GM23338 (cell line): Measurements from ENCODE around the gene ANKRD44. TPM values are rescaled to one million over a fixed set of nuclear protein-coding genes. Genes with fewer than 3 reads are reported as not detected.

Source experiments
- ATAC-seq: fragments of 200-7000 bp; cut with Tn5 transposase; 3 replicates; pipeline ENCODE4 v1.9.1; 2020
- DNase-seq: peaks from one replicate; pipeline ENCODE4 v3.0.0-alpha.2; 2015; ENCODE audit warnings: low spot score
- H2AFZ ChIP-seq: fragments of 200-600 bp; sonication (generic); 2 replicates; pipeline ENCODE4 v1.8.0; 2016; ENCODE audit warnings: antibody characterized with exemption, mild to moderate bottlenecking, moderate library complexity
- H3F3A ChIP-seq: fragments of 200-600 bp; sonication (generic); replicated peaks from 2 replicates; pipeline ENCODE4 v1.8.0; 2017; ENCODE audit warnings: antibody characterized with exemption, mixed run types, low read depth
- H3K27ac ChIP-seq: fragments of 200-600 bp; sonication (generic); 2 replicates; pipeline ENCODE4 v1.6.1; 2016; ENCODE audit warnings: low read depth
- H3K27me3 ChIP-seq: fragments of 200-600 bp; sonication (generic); 2 replicates; pipeline ENCODE4 v1.8.0; 2016; ENCODE audit warnings: mild to moderate bottlenecking, mixed run types, moderate library complexity; ENCODE audit not compliant: insufficient read depth
- H3K36me3 ChIP-seq: fragments of 200-600 bp; sonication (generic); 2 replicates; pipeline ENCODE4 v1.8.0; 2016; ENCODE audit warnings: mild to moderate bottlenecking; ENCODE audit not compliant: insufficient read depth
- H3K4me1 ChIP-seq: fragments of 200-600 bp; sonication (generic); 2 replicates; pipeline ENCODE4 v1.8.0; 2016; ENCODE audit warnings: mild to moderate bottlenecking, moderate library complexity; ENCODE audit not compliant: insufficient read depth
- H3K4me2 ChIP-seq: fragments of 200-600 bp; sonication (generic); 2 replicates; pipeline ENCODE4 v1.7.1; 2017; ENCODE audit warnings: mixed run types
- H3K4me3 ChIP-seq: fragments of 200-600 bp; sonication (generic); 2 replicates; pipeline ENCODE4 v1.6.1; 2016; ENCODE audit warnings: mixed run types
- H3K79me2 ChIP-seq: fragments of 200-600 bp; sonication (generic); replicated peaks from 2 replicates; pipeline ENCODE4 v1.8.0; 2017; ENCODE audit warnings: mild to moderate bottlenecking; ENCODE audit not compliant: insufficient read depth
- H3K9me2 ChIP-seq: fragments of 200-600 bp; sonication (generic); 2 replicates; pipeline ENCODE4 v1.8.0; 2017; ENCODE audit not compliant: insufficient read depth
- H4K20me1 ChIP-seq: fragments of 200-600 bp; sonication (generic); replicated peaks from 2 replicates; pipeline ENCODE4 v1.8.0; 2017; ENCODE audit warnings: mild to moderate bottlenecking; ENCODE audit not compliant: insufficient read depth
- H3K27ac Mint-ChIP-seq: 2 replicates; pipeline ENCODE4 v1.8.0; 2020; ENCODE audit warnings: inconsistent platforms, mild to moderate bottlenecking, moderate library complexity, mixed read lengths
- H3K27me3 Mint-ChIP-seq: 3 replicates; pipeline ENCODE4 v1.8.0; 2022; ENCODE audit warnings: low read depth, mild to moderate bottlenecking, moderate library complexity, mixed read lengths, inconsistent platforms; ENCODE audit not compliant: insufficient read depth, poor library complexity
- H3K36me3 Mint-ChIP-seq: 3 replicates; pipeline ENCODE4 v1.8.0; 2021; ENCODE audit warnings: low read depth, mild to moderate bottlenecking, inconsistent platforms, moderate library complexity, mixed read lengths
- H3K4me1 Mint-ChIP-seq: 3 replicates; pipeline ENCODE4 v1.8.0; 2020; ENCODE audit warnings: mild to moderate bottlenecking, inconsistent platforms, mixed read lengths
- H3K4me3 Mint-ChIP-seq: 3 replicates; pipeline ENCODE4 v1.8.0; 2021; ENCODE audit warnings: moderate library complexity, mild to moderate bottlenecking, inconsistent platforms, mixed read lengths
- H3K9me3 Mint-ChIP-seq: 3 replicates; pipeline ENCODE4 v1.8.0; 2020; ENCODE audit warnings: moderate library complexity, mild to moderate bottlenecking, inconsistent platforms, mixed read lengths
- EZH2phosphoT487 ChIP-seq: fragments of 200-600 bp; sonication (generic); IDR thresholded peaks from one replicate; pipeline ENCODE4 v1.8.1; 2018; ENCODE audit warnings: antibody characterized with exemption; ENCODE audit not compliant: unreplicated experiment
- JUNB ChIP-seq: IDR thresholded peaks from one replicate; pipeline ENCODE4 v1.6.1; 2016; ENCODE audit warnings: antibody characterized with exemption; ENCODE audit not compliant: unreplicated experiment
- NANOG ChIP-seq: IDR thresholded peaks from 2 replicates; pipeline ENCODE4 v1.6.1; 2016; ENCODE audit warnings: antibody characterized with exemption, borderline replicate concordance
- POLR2AphosphoS5 ChIP-seq: IDR thresholded peaks from 2 replicates; pipeline ENCODE4 v1.6.1; 2016; ENCODE audit warnings: antibody characterized with exemption, low read depth
- STAT1 ChIP-seq: IDR thresholded peaks from one replicate; pipeline ENCODE4 v1.6.1; 2016; ENCODE audit warnings: antibody characterized with exemption; ENCODE audit not compliant: unreplicated experiment
- ZNF331 ChIP-seq: fragments of 250-450 bp; sonication (Bioruptor Pico); IDR thresholded peaks from 2 replicates; pipeline ENCODE4 v1.5.0; 2020; ENCODE audit warnings: low read depth, mild to moderate bottlenecking, moderate library complexity
- polyA plus RNA-seq: library from polyadenylated mRNA; unstranded; fragments of >200 nt; fragmentation: Nextera tagmentation; extraction: Ambion mirVana; gene quantifications from 2 replicates; pipeline ENCODE4 v1.2.1, GENCODE V29; 2016
- total RNA-seq: library from RNA; depleted of rRNA; stranded (reverse); fragments of >200 nt; shearing (Covaris generic); gene quantifications from 2 replicates; pipeline ENCODE4 v1.2.3, GENCODE V29; 2014
- TF ChIP-seq, protein P1 (sequence below): fragments of 250-450 bp; sonication (Bioruptor Pico); IDR thresholded peaks from 2 replicates; pipeline ENCODE4 v1.5.0; 2020; ENCODE audit warnings: mild to moderate bottlenecking, moderate library complexity
- TF ChIP-seq, protein P2 (sequence below), 2 experiments: fragments of 200-600 bp in 1 of 2; sonication (generic) in 1 of 2; conservative IDR thresholded peaks; 2 replicates each; pipeline versions ENCODE4 v1.5.1 to v1.6.1; 2016 to 2017; ENCODE audit warnings: antibody characterized with exemption in 2 of 2, low read depth in 2 of 2, mild to moderate bottlenecking in 2 of 2, moderate library complexity in 1 of 2
- TF ChIP-seq, protein P3 (sequence below): IDR thresholded peaks from one replicate; pipeline ENCODE4 v1.6.1; 2018; ENCODE audit warnings: antibody characterized with exemption; ENCODE audit not compliant: unreplicated experiment

The ANKRD44 gene
- total and polyA plus RNA-seq, 2 experiments from 2014 or later = 0.44 to 0.56 TPM

DNA sequence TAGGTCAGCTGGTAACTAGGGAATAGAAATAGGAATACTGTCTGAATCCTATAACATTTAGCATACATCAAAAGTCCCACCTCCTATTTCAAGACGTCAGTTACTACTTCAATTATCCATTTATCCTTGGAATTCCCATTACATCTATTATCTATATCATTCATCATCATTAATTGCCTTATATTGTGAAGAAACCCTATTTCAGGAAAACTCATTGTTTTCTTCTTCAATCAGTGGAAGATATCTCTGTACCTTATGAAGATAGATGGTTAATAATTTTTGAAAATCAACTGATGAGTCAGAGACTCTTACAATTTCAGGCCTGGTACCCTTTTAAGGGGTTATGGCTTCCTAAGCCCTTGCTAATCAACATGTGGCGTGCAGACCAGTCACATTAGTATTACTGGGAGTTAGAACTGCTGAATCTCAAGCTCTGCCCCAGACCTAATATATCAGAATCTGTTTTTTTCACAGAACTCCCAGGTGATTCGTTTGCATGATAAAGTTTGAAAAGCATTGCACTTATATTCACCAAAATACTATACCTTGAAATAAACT, 314.7 kb downstream of the ANKRD44 start (continued):
- TF ChIP-seq, protein P1, sequence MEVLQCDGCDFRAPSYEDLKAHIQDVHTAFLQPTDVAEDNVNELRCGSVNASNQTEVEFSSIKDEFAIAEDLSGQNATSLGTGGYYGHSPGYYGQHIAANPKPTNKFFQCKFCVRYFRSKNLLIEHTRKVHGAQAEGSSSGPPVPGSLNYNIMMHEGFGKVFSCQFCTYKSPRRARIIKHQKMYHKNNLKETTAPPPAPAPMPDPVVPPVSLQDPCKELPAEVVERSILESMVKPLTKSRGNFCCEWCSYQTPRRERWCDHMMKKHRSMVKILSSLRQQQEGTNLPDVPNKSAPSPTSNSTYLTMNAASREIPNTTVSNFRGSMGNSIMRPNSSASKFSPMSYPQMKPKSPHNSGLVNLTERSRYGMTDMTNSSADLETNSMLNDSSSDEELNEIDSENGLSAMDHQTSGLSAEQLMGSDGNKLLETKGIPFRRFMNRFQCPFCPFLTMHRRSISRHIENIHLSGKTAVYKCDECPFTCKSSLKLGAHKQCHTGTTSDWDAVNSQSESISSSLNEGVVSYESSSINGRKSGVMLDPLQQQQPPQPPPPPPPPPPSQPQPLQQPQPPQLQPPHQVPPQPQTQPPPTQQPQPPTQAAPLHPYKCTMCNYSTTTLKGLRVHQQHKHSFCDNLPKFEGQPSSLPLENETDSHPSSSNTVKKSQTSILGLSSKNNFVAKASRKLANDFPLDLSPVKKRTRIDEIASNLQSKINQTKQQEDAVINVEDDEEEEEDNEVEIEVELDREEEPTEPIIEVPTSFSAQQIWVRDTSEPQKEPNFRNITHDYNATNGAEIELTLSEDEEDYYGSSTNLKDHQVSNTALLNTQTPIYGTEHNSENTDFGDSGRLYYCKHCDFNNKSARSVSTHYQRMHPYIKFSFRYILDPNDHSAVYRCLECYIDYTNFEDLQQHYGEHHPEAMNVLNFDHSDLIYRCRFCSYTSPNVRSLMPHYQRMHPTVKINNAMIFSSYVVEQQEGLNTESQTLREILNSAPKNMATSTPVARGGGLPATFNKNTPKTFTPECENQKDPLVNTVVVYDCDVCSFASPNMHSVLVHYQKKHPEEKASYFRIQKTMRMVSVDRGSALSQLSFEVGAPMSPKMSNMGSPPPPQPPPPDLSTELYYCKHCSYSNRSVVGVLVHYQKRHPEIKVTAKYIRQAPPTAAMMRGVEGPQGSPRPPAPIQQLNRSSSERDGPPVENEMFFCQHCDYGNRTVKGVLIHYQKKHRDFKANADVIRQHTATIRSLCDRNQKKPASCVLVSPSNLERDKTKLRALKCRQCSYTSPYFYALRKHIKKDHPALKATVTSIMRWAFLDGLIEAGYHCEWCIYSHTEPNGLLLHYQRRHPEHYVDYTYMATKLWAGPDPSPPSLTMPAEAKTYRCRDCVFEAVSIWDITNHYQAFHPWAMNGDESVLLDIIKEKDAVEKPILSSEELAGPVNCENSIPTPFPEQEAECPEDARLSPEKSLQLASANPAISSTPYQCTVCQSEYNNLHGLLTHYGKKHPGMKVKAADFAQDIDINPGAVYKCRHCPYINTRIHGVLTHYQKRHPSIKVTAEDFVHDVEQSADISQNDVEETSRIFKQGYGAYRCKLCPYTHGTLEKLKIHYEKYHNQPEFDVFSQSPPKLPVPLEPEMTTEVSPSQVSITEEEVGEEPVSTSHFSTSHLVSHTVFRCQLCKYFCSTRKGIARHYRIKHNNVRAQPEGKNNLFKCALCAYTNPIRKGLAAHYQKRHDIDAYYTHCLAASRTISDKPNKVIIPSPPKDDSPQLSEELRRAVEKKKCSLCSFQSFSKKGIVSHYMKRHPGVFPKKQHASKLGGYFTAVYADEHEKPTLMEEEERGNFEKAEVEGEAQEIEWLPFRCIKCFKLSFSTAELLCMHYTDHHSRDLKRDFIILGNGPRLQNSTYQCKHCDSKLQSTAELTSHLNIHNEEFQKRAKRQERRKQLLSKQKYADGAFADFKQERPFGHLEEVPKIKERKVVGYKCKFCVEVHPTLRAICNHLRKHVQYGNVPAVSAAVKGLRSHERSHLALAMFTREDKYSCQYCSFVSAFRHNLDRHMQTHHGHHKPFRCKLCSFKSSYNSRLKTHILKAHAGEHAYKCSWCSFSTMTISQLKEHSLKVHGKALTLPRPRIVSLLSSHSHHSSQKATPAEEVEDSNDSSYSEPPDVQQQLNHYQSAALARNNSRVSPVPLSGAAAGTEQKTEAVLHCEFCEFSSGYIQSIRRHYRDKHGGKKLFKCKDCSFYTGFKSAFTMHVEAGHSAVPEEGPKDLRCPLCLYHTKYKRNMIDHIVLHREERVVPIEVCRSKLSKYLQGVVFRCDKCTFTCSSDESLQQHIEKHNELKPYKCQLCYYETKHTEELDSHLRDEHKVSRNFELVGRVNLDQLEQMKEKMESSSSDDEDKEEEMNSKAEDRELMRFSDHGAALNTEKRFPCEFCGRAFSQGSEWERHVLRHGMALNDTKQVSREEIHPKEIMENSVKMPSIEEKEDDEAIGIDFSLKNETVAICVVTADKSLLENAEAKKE (CRISPR knock-in tag) = no peak
- no peak for TF ChIP-seq ZNF331 (CRISPR knock-in tag)
- TF ChIP-seq NANOG = no peak
- TF ChIP-seq, protein P2, sequence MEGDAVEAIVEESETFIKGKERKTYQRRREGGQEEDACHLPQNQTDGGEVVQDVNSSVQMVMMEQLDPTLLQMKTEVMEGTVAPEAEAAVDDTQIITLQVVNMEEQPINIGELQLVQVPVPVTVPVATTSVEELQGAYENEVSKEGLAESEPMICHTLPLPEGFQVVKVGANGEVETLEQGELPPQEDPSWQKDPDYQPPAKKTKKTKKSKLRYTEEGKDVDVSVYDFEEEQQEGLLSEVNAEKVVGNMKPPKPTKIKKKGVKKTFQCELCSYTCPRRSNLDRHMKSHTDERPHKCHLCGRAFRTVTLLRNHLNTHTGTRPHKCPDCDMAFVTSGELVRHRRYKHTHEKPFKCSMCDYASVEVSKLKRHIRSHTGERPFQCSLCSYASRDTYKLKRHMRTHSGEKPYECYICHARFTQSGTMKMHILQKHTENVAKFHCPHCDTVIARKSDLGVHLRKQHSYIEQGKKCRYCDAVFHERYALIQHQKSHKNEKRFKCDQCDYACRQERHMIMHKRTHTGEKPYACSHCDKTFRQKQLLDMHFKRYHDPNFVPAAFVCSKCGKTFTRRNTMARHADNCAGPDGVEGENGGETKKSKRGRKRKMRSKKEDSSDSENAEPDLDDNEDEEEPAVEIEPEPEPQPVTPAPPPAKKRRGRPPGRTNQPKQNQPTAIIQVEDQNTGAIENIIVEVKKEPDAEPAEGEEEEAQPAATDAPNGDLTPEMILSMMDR (conservative IDR thresholded peaks at IDR 0.05; ENCODE audit: low read depth in 2 of 2) = no peak
- no peak for TF ChIP-seq POLR2AphosphoS5
- no peak for TF ChIP-seq STAT1

DNA sequence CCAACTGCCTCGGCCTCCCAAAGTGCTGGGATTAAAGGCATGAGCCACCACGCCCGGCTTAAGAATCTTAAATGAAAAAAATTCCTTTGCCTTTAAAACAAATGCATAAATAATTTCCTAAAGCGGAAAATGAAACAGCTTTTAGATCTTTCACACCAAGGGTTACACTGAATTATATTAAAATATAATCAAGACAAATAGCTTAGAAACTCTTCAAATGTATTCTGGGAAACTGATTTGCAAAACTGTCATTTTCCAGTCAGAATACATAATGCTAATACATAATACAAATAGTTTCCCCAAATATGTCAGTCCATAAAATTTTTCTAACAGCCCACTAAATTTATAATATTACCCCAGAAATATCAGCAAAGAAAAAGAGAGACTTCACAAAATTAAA, 315.8 kb downstream of the ANKRD44 start:
- TF ChIP-seq, protein P3, sequence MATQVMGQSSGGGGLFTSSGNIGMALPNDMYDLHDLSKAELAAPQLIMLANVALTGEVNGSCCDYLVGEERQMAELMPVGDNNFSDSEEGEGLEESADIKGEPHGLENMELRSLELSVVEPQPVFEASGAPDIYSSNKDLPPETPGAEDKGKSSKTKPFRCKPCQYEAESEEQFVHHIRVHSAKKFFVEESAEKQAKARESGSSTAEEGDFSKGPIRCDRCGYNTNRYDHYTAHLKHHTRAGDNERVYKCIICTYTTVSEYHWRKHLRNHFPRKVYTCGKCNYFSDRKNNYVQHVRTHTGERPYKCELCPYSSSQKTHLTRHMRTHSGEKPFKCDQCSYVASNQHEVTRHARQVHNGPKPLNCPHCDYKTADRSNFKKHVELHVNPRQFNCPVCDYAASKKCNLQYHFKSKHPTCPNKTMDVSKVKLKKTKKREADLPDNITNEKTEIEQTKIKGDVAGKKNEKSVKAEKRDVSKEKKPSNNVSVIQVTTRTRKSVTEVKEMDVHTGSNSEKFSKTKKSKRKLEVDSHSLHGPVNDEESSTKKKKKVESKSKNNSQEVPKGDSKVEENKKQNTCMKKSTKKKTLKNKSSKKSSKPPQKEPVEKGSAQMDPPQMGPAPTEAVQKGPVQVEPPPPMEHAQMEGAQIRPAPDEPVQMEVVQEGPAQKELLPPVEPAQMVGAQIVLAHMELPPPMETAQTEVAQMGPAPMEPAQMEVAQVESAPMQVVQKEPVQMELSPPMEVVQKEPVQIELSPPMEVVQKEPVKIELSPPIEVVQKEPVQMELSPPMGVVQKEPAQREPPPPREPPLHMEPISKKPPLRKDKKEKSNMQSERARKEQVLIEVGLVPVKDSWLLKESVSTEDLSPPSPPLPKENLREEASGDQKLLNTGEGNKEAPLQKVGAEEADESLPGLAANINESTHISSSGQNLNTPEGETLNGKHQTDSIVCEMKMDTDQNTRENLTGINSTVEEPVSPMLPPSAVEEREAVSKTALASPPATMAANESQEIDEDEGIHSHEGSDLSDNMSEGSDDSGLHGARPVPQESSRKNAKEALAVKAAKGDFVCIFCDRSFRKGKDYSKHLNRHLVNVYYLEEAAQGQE = no peak
- TF ChIP-seq JUNB (no peak), EZH2phosphoT487 (no peak)
- Histone ChIP-seq H3K36me3 (no peaks in the 10 kb centered on the region), H3K4me2 (no peak overlapping the region), H2AFZ (no peak overlapping the region), H3F3A (no peaks in the 10 kb centered on the region), H3K27ac (no peak overlapping the region), H3K27me3 (no peaks in the 10 kb centered on the region), H4K20me1 (no peaks in the 10 kb centered on the region), H3K79me2 (no peaks in the 10 kb centered on the region), H3K4me3 (no peak overlapping the region), H3K9me2 (no peaks in the 10 kb centered on the region), H3K4me1 (no peaks in the 10 kb centered on the region)
- peaks cover 2% of the 10 kb centered on the region for H3K27me3 Mint-ChIP-seq
- no peak overlapping the region for H3K27ac Mint-ChIP-seq
- ATAC-seq (no peak), DNase-seq (no peak)
- no peaks in the 10 kb centered on the region; the same call in 1 of the 3 replicates for H3K4me1 Mint-ChIP-seq
- H3K9me3 Mint-ChIP-seq = no peaks in the 10 kb centered on the region
- H3K36me3 Mint-ChIP-seq = no peaks in the 10 kb centered on the region
- H3K4me3 Mint-ChIP-seq = no peak overlapping the region
